ENCODE data around the gene ABCG1. TPM values are rescaled to one million over a fixed set of nuclear protein-coding genes. Genes with fewer than 3 reads are reported as not detected.

ABCG1 gene
- total RNA-seq, 1 donor from 2014 or later: 1.3 TPM

GRCh38 chr21:42212266-42212665, 6.7 kb upstream of the ABCG1 start:
- Mint-ChIP-seq H3K9me3 (ENCODE audit: unreplicated experiment) (peaks cover 23% of the 10 kb centered on the region), H3K4me3 (ENCODE audit: unreplicated experiment) (no peak overlapping the region), H3K36me3 (ENCODE audit: low read depth, unreplicated experiment) (peaks cover 4% of the 10 kb centered on the region), H3K4me1 (ENCODE audit: low read depth, unreplicated experiment) (no peaks in the 10 kb centered on the region), H3K27ac (ENCODE audit: unreplicated experiment) (no peak overlapping the region), H3K27me3 (ENCODE audit: low read depth, unreplicated experiment) (peaks cover 41% of the 10 kb centered on the region)
- no peak overlapping the region for H3K4me2 ChIP-seq (ENCODE audit: low read length)
- no peak overlapping the region for H3K9ac ChIP-seq (ENCODE audit: low read length)
- H3K4me1 ChIP-seq (ENCODE audit: insufficient read depth, low read length): no peaks in the 10 kb centered on the region
- H3K4me3 ChIP-seq (ENCODE audit: insufficient read depth, low read depth, low read length): no peak overlapping the region
- peaks cover 3% of the 10 kb centered on the region for H3K27me3 ChIP-seq (ENCODE audit: insufficient read depth, low read length)
- H3K36me3 ChIP-seq (ENCODE audit: insufficient read depth, low read length): no peaks in the 10 kb centered on the region
- H4K20me1 ChIP-seq (ENCODE audit: insufficient read depth, low read length): no peaks in the 10 kb centered on the region
- TF ChIP-seq EZH2 (IDR thresholded peaks at IDR 0.05; ENCODE audit: insufficient read depth, low read length): no peak
- no peak for TF ChIP-seq CTCF (IDR thresholded peaks at IDR 0.05; ENCODE audit: insufficient read depth, low read depth, low read length)
- H3K9me3 ChIP-seq (ENCODE audit: insufficient read depth, low read depth, low read length): peaks cover 2% of the 10 kb centered on the region
- H2AFZ ChIP-seq (ENCODE audit: low read depth, low read length): no peak overlapping the region
- no peak overlapping the region for H3K27ac ChIP-seq (ENCODE audit: low read depth, low read length)
- no peaks in the 10 kb centered on the region for H3K79me2 ChIP-seq (ENCODE audit: insufficient read depth, low read length)
- FAIRE-seq (no peak), DNase-seq (ENCODE audit: low read depth) (no peak)

- Histone ChIP-seq H3K79me2 (ENCODE audit: insufficient read depth, low read length) (no peaks in the 10 kb centered on the region), H2AFZ (ENCODE audit: low read depth, low read length) (no peak overlapping the region), H3K36me3 (ENCODE audit: insufficient read depth, low read length) (no peaks in the 10 kb centered on the region), H3K4me2 (ENCODE audit: low read length) (no peak overlapping the region), H3K9ac (ENCODE audit: low read length) (no peak overlapping the region), H3K27ac (ENCODE audit: low read depth, low read length) (no peak overlapping the region), H4K20me1 (ENCODE audit: insufficient read depth, low read length) (no peaks in the 10 kb centered on the region), H3K4me3 (ENCODE audit: insufficient read depth, low read depth, low read length) (no peak overlapping the region), H3K9me3 (ENCODE audit: insufficient read depth, low read depth, low read length) (peaks cover 3% of the 10 kb centered on the region), H3K4me1 (ENCODE audit: insufficient read depth, low read length) (no peaks in the 10 kb centered on the region), H3K27me3 (ENCODE audit: insufficient read depth, low read length) (peaks cover 8% of the 10 kb centered on the region)
- H3K4me1 Mint-ChIP-seq (ENCODE audit: low read depth, unreplicated experiment): no peaks in the 10 kb centered on the region
- H3K27ac Mint-ChIP-seq (ENCODE audit: unreplicated experiment): no peak overlapping the region
- H3K4me3 Mint-ChIP-seq (ENCODE audit: unreplicated experiment): no peak overlapping the region
- no peak for TF ChIP-seq CTCF (IDR thresholded peaks at IDR 0.05; ENCODE audit: insufficient read depth, low read depth, low read length)
- no peak for TF ChIP-seq EZH2 (IDR thresholded peaks at IDR 0.05; ENCODE audit: insufficient read depth, low read length)
- FAIRE-seq (no peak), DNase-seq (ENCODE audit: low read depth) (no peak)
- H3K27me3 Mint-ChIP-seq (ENCODE audit: low read depth, unreplicated experiment): peaks cover 47% of the 10 kb centered on the region
- peaks cover 25% of the 10 kb centered on the region for H3K9me3 Mint-ChIP-seq (ENCODE audit: unreplicated experiment)
- H3K36me3 Mint-ChIP-seq (ENCODE audit: low read depth, unreplicated experiment): peaks cover 4% of the 10 kb centered on the region
Observed at GRCh38 chr21:42213082-42213774, 5.7 kb upstream of the ABCG1 start.

GRCh38 chr21:42214081-42214750, 4.7 kb upstream of the ABCG1 start:
- H4K20me1 ChIP-seq (ENCODE audit: insufficient read depth, low read length): no peaks in the 10 kb centered on the region
- no peaks in the 10 kb centered on the region for H3K36me3 ChIP-seq (ENCODE audit: insufficient read depth, low read length)
- peaks cover 4% of the 10 kb centered on the region for H3K36me3 Mint-ChIP-seq (ENCODE audit: low read depth, unreplicated experiment)
- H3K9me3 Mint-ChIP-seq (ENCODE audit: unreplicated experiment): peaks cover 25% of the 10 kb centered on the region
- no peak overlapping the region for H3K4me2 ChIP-seq (ENCODE audit: low read length)
- no peaks in the 10 kb centered on the region for H3K4me1 Mint-ChIP-seq (ENCODE audit: low read depth, unreplicated experiment)
- no peak for DNase-seq (ENCODE audit: low read depth)
- no peak overlapping the region for H3K4me3 Mint-ChIP-seq (ENCODE audit: unreplicated experiment)
- H3K79me2 ChIP-seq (ENCODE audit: insufficient read depth, low read length): no peaks in the 10 kb centered on the region
- H3K27ac Mint-ChIP-seq (ENCODE audit: unreplicated experiment): no peak overlapping the region
- no peak overlapping the region for H3K27ac ChIP-seq (ENCODE audit: low read depth, low read length)
- peaks cover 41% of the 10 kb centered on the region for H3K27me3 Mint-ChIP-seq (ENCODE audit: low read depth, unreplicated experiment)
- no peak for FAIRE-seq
- TF ChIP-seq EZH2 (IDR thresholded peaks at IDR 0.05; ENCODE audit: insufficient read depth, low read length) (no peak), CTCF (IDR thresholded peaks at IDR 0.05; ENCODE audit: insufficient read depth, low read depth, low read length) (no peak)
- peaks cover 11% of the 10 kb centered on the region for H3K27me3 ChIP-seq (ENCODE audit: insufficient read depth, low read length)
- no peak overlapping the region for H3K4me3 ChIP-seq (ENCODE audit: insufficient read depth, low read depth, low read length)
- H2AFZ ChIP-seq (ENCODE audit: low read depth, low read length): no peak overlapping the region
- peaks cover 1% of the 10 kb centered on the region for H3K4me1 ChIP-seq (ENCODE audit: insufficient read depth, low read length)
- H3K9ac ChIP-seq (ENCODE audit: low read length): no peak overlapping the region
- H3K9me3 ChIP-seq (ENCODE audit: insufficient read depth, low read depth, low read length): peaks cover 3% of the 10 kb centered on the region

All from astrocyte (in vitro differentiated cells and primary cell).